Spleen (tissue), 7 donors: Measurements from ENCODE around the gene CSNK2B.

Source experiments
- POLR2A ChIP-seq, 3 donors: fragments of 450-650 bp; IDR thresholded peaks; one replicate each; pipeline ENCODE4 v1.5.1; 2017; ENCODE audit warnings: antibody characterized with exemption in 3 of 3, mild to moderate bottlenecking in 1 of 3
- TF ChIP-seq, protein P1 (sequence below), 11 experiments: fragments of 200-600 bp in 7 of 11; fragments of 450-650 bp in 4 of 11; sonication (generic) in 4 of 11; IDR thresholded peaks in 8 of 11; conservative IDR thresholded peaks in 3 of 11; 1 replicate in 7 of 11; 2 replicates in 4 of 11; pipeline versions ENCODE4 v1.4.0 to v1.8.0; 2016 to 2021; ENCODE audit warnings: antibody characterized with exemption in 11 of 11, inconsistent platforms in 4 of 11, mild to moderate bottlenecking in 1 of 11
- donor health status: DM: no; HTN: no; CAD: no; lungs with moderate emphysema.
- donor health status: DM: no; HTN: no; CAD: no.
- donor health status: DM: no; HTN: no; CAD: no.

DNA sequence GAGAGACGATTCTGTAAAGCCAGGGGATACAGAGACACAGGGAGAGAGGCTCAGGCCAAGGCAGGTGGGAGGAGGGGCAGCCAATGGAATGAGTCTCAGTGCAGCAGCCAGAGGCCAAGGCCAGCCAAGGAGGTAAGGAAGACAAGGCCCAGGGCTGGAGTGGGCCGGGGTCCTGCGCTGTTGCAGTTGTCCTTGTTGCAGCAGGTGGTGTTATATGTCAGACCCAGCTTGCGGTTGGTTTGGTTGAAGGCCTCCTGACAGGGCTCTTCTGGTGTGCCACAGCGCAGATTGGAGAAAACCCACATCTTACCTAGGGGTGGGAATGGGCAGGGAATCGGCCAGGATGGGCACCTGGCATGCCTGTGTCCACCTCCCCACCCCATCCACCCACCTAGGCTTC is 53.1 kb downstream of the CSNK2B start:
- TF ChIP-seq, protein P1, sequence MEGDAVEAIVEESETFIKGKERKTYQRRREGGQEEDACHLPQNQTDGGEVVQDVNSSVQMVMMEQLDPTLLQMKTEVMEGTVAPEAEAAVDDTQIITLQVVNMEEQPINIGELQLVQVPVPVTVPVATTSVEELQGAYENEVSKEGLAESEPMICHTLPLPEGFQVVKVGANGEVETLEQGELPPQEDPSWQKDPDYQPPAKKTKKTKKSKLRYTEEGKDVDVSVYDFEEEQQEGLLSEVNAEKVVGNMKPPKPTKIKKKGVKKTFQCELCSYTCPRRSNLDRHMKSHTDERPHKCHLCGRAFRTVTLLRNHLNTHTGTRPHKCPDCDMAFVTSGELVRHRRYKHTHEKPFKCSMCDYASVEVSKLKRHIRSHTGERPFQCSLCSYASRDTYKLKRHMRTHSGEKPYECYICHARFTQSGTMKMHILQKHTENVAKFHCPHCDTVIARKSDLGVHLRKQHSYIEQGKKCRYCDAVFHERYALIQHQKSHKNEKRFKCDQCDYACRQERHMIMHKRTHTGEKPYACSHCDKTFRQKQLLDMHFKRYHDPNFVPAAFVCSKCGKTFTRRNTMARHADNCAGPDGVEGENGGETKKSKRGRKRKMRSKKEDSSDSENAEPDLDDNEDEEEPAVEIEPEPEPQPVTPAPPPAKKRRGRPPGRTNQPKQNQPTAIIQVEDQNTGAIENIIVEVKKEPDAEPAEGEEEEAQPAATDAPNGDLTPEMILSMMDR (IDR thresholded peaks at IDR 0.05 in 8 of 11, conservative IDR thresholded peaks at IDR 0.05 in 3 of 11), result no peak
- no peak for TF ChIP-seq POLR2A (IDR thresholded peaks at IDR 0.05)
